ENCODE results near the gene CYLD. TPM values are rescaled to one million over a fixed set of nuclear protein-coding genes. Genes with fewer than 3 reads are reported as not detected.

CYLD gene
- total and polyA plus RNA-seq, 2 of the 4 experiments (the other 2 are of a cell fraction), result 16.2 to 37.3 TPM

GRCh38 chr16:50834701-50835100 is 92.8 kb downstream of the CYLD start:
- Histone ChIP-seq H3K4ac (ENCODE audit: low read depth, low read length) (no peak overlapping the region), H3K4me1 (ENCODE audit: control insufficient read depth, insufficient read depth, low read length) (no peaks in the 10 kb centered on the region), H3K9ac (ENCODE audit: low read depth, low read length) (no peak overlapping the region), H2AK5ac (ENCODE audit: low read depth, low read length) (no peak overlapping the region), H2BK15ac (ENCODE audit: low read depth, low read length) (no peak overlapping the region), H2BK120ac (ENCODE audit: low read depth, low read length) (no peak overlapping the region), H3K36me3 (ENCODE audit: control insufficient read depth, insufficient read depth, low read length) (no peaks in the 10 kb centered on the region), H3K9me3 (ENCODE audit: control insufficient read depth, insufficient read depth, low read length) (no peaks in the 10 kb centered on the region), H3K9me1 (ENCODE audit: insufficient read depth, low read length) (no peaks in the 10 kb centered on the region), H3K14ac (replicated peaks; ENCODE audit: low read depth, low read length) (no peak overlapping the region), H4K20me1 (ENCODE audit: insufficient read depth, low read length) (no peaks in the 10 kb centered on the region), H3K23ac (ENCODE audit: low read depth, low read length) (no peak overlapping the region), H3K79me1 (ENCODE audit: low read depth in 1 of 2, low read length in 2 of 2) (no peaks in the 10 kb centered on the region), H3K27me3 (ENCODE audit: control insufficient read depth, insufficient read depth, low read length) (peaks cover 8% of the 10 kb centered on the region), H2AFZ (replicated peaks; ENCODE audit: low read length, poor library complexity) (no peak overlapping the region), H3K4me3 (ENCODE audit: insufficient read depth, low read depth, low read length) (no peak overlapping the region), H4K8ac (ENCODE audit: low read depth in 2 of 2, low read length in 2 of 2) (no peak overlapping the region), H2BK5ac (ENCODE audit: low read depth, low read length, poor library complexity, severe bottlenecking) (no peak overlapping the region), H3K4me2 (ENCODE audit: low read depth, low read length) (no peak overlapping the region), H2AK9ac (replicated peaks; ENCODE audit: low read depth, low read length, poor library complexity) (no peak overlapping the region), H3K18ac (ENCODE audit: low read depth, low read length) (no peak overlapping the region), H3K27ac (ENCODE audit: insufficient read depth, low read length) (no peak overlapping the region), H4K5ac (ENCODE audit: low read depth, low read length) (no peak overlapping the region), H2BK20ac (ENCODE audit: low read depth, low read length) (no peak overlapping the region), H4K91ac (ENCODE audit: insufficient read depth, low read depth, low read length) (no peak overlapping the region), H3K56ac (ENCODE audit: extremely low read depth, insufficient read depth, low read length) (no peak overlapping the region)
- DNase-seq (no peak), ATAC-seq (ENCODE audit: low read depth) (no peak)
- no TSS peak for BruUV-seq (replicated peaks)
- CTCF ChIA-PET, result no interaction called here
- 80% methylated on average over 1 of the region's 4 CpGs; no CpG with 5 or more reads in 1 of the 2 experiments for WGBS, 2 experiments (ENCODE audit: extremely low coverage in 2 of 2, insufficient read length in 1 of 2)
- dilution Hi-C loops (cut with HindIII; ENCODE audit: low sequenced_read_pairs, unreplicated experiment) (no loop called here), in situ Hi-C loops (cut with MboI; ENCODE audit: low sequenced_read_pairs) (no loop called here), intact Hi-C loops (cut with micrococcal nuclease) (no loop called here)
- TF ChIP-seq, protein P1, sequence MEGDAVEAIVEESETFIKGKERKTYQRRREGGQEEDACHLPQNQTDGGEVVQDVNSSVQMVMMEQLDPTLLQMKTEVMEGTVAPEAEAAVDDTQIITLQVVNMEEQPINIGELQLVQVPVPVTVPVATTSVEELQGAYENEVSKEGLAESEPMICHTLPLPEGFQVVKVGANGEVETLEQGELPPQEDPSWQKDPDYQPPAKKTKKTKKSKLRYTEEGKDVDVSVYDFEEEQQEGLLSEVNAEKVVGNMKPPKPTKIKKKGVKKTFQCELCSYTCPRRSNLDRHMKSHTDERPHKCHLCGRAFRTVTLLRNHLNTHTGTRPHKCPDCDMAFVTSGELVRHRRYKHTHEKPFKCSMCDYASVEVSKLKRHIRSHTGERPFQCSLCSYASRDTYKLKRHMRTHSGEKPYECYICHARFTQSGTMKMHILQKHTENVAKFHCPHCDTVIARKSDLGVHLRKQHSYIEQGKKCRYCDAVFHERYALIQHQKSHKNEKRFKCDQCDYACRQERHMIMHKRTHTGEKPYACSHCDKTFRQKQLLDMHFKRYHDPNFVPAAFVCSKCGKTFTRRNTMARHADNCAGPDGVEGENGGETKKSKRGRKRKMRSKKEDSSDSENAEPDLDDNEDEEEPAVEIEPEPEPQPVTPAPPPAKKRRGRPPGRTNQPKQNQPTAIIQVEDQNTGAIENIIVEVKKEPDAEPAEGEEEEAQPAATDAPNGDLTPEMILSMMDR (conservative IDR thresholded peaks at IDR 0.05; ENCODE audit: low read depth, low read length), result no peak
- TF ChIP-seq RFX5 (IDR thresholded peaks at IDR 0.05; ENCODE audit: low read depth, low read length), result no peak
- TF ChIP-seq RAD21 (IDR thresholded peaks at IDR 0.05; ENCODE audit: low read length), result no peak
- no peak for TF ChIP-seq MXI1 (IDR thresholded peaks at IDR 0.05; ENCODE audit: borderline replicate concordance, low read depth, low read length)
- no peak for TF ChIP-seq NFE2L2 (IDR thresholded peaks at IDR 0.05; ENCODE audit: low read depth, low read length)
- TF ChIP-seq BHLHE40 (IDR thresholded peaks at IDR 0.05; ENCODE audit: low read depth, low read length), result no peak
- POLR2A ChIA-PET (ENCODE audit: unreplicated experiment), result no interaction called here

Measured in IMR-90 (cell line).